Astrocyte of the spinal cord (primary cell): ENCODE measurements around the gene DNAH12.

Experiments used
- DNase-seq: peaks from one replicate; pipeline ENCODE4 v3.0.0; 2011; ENCODE audit warnings: low read depth, low spot score
- H3K4me3 ChIP-seq: 2 replicates; pipeline ENCODE4 v1.5.1; 2011; ENCODE audit warnings: low read depth, mild to moderate bottlenecking, low read length, moderate library complexity
- in situ Hi-C: cut with HindIII; loops from 2 replicates; pipeline ENCODE4 v1.10.0; 2017; ENCODE audit warnings: low sequenced_read_pairs
- TF ChIP-seq, protein P1 (sequence below): IDR thresholded peaks from 2 replicates; pipeline ENCODE4 v1.5.1; 2012; ENCODE audit warnings: low read depth, mild to moderate bottlenecking, low read length, inconsistent platforms

DNAH12 gene, protein sequence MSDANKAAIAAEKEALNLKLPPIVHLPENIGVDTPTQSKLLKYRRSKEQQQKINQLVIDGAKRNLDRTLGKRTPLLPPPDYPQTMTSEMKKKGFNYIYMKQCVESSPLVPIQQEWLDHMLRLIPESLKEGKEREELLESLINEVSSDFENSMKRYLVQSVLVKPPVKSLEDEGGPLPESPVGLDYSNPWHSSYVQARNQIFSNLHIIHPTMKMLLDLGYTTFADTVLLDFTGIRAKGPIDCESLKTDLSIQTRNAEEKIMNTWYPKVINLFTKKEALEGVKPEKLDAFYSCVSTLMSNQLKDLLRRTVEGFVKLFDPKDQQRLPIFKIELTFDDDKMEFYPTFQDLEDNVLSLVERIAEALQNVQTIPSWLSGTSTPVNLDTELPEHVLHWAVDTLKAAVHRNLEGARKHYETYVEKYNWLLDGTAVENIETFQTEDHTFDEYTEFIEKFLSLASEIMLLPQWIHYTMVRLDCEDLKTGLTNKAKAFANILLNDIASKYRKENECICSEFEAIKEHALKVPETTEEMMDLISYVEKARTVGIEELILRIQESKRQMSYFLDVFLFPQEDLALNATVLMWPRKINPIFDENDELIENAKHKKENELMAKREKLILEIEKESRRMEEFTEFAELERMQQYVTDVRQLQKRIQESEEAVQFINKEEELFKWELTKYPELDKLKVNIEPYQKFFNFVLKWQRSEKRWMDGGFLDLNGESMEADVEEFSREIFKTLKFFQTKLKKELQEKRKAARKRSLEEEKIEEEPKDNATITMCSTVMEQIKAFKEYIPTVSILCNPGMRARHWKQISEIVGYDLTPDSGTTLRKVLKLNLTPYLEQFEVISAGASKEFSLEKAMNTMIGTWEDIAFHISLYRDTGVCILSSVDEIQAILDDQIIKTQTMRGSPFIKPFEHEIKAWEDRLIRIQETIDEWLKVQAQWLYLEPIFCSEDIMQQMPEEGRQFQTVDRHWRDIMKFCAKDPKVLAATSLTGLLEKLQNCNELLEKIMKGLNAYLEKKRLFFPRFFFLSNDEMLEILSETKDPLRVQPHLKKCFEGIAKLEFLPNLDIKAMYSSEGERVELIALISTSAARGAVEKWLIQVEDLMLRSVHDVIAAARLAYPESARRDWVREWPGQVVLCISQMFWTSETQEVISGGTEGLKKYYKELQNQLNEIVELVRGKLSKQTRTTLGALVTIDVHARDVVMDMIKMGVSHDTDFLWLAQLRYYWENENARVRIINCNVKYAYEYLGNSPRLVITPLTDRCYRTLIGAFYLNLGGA (N-terminal part only)

DNA sequence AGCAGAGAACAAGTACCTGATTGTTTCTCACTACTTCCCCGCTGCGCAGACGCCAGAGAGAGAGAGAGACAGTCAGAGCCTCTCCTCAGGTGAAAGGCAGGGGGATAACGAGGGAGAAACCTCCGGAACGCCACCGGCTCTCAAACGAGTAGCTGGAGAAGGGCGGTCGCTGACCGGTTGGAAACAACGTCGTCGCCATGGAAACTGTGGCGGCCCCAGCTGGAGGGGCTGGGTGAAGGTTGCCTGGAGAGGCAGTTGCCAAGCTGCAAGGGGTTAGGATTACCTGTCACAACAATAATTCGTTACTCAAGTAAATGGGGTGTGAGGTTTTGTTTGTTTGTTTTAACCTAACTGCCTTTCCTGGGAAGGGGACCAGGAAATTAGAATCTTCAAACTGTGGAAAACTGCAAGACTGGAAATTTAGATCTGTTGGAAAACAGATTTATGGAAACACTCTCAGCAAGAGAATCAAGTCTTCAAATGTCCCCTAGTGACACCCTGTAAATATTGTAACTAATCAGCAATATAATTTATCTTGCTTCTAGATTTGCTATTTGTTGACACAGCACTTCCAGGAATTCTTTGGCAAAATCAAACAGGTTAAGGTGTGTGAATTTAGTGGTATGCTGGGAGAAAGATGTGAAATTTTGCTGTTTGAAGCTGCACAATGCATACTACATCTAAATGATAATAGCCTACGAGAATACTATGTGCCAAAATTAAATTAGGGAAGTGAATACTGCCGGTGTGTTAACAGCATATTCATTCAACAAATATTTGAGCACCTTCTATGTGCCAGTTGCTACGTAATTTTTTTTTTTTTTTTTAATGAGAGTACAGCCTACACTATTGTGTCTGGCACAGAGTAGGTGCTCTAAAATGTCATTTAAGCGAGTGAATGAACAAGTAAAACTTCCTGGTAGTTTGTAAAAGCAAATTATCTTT, at the start of gene DNAH12:
Gene DNAH12 (minus strand): TSS at position 164 of the 945 bp plus-strand sequence. CDS start 1,474 bp downstream, outside the sequence.
- peak within 1 kb of the TSS; percentile 36 for H3K4me3 ChIP-seq
- in situ Hi-C loops: no loop called here
- TF ChIP-seq, protein P1, sequence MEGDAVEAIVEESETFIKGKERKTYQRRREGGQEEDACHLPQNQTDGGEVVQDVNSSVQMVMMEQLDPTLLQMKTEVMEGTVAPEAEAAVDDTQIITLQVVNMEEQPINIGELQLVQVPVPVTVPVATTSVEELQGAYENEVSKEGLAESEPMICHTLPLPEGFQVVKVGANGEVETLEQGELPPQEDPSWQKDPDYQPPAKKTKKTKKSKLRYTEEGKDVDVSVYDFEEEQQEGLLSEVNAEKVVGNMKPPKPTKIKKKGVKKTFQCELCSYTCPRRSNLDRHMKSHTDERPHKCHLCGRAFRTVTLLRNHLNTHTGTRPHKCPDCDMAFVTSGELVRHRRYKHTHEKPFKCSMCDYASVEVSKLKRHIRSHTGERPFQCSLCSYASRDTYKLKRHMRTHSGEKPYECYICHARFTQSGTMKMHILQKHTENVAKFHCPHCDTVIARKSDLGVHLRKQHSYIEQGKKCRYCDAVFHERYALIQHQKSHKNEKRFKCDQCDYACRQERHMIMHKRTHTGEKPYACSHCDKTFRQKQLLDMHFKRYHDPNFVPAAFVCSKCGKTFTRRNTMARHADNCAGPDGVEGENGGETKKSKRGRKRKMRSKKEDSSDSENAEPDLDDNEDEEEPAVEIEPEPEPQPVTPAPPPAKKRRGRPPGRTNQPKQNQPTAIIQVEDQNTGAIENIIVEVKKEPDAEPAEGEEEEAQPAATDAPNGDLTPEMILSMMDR: no peak
- peak; percentile 56 for DNase-seq

DNA sequence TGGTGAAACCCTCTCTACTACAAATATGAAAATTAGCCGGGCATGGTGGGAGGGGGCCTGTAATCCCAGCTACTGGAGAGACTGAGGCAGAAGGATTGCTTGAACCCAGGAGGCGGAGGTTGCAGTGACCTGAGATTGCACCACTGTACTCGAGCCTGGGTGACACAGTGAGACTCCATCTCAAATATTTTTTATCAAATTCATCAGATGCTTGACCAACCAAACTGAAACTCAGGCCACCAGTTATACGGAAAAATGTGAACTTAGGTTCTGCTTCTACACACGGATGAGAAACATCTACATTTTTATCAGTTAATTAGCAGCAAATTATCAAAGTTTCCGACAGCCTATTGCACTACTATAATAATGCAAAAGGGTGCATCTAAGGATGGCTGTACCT, 48.2 kb upstream of the DNAH12 start:
- DNase-seq: no peak
- in situ Hi-C loops: no loop called here
- TF ChIP-seq, protein P1: no peak
- no peak overlapping the region for H3K4me3 ChIP-seq

DNA sequence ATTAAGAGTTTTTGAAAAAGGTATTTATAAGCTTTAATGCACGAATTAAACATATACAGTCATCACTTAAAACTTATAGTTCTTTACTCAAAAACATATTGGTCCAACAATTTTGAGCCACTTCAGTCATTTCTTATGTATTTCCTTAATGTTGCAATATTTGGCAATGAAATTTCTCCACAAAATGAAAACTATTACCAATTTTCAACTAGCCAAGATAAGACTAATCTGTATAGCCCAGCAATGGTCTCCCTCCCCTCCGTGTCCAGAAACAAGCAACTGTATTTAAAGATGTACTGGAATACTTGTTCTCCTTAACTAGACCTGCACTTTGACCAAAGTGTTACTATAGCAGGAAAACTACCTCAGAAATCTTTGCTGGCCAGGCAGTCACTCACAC, 43.8 kb upstream of the DNAH12 start:
- in situ Hi-C loops: no loop called here
- TF ChIP-seq, protein P1: no peak
- no peak for DNase-seq
- no peak overlapping the region for H3K4me3 ChIP-seq

DNA sequence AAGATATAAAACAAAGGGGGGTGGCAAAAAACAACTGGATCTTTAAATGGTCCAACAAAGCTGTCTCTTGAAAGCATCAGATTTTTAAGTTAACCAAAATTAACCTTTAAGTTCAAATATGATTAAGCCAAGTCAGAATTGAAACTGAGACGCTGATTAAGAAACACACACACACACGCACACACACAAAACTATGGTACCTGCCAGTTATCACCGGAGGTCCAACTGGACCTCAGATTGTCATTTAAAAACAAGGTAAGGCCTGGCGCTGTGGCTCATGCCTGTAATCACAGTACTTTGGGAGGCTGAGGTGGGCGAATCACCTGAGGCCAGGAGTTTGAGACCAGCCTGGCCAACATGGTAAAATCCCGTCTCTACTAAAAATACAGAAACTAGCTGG, 42.6 kb upstream of the DNAH12 start:
- no peak for DNase-seq
- TF ChIP-seq, protein P1: no peak
- H3K4me3 ChIP-seq: no peak overlapping the region
- in situ Hi-C loops: no loop called here

DNA sequence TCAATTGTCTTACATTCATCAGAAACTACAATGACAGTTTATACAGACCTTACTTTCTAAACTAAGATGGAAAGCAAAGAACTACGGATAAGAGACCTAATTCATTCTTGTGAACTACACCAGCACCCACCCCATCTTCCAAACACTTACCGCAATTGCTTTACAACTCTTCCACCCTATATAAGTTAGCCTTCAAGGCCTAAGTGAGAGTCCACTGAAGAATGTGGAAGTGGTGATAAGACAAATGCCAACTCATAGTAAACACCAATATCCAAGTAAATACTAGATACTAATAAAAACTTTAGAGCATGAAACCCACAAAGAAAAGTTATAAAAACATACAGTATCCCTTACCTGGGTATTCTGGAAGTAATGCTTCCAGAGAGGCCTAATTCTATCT, 39.4 kb upstream of the DNAH12 start:
- DNase-seq: no peak
- in situ Hi-C loops: no loop called here
- no peak overlapping the region for H3K4me3 ChIP-seq
- TF ChIP-seq, protein P1: no peak
